ENCODE results near the gene ADGRG3.

Gene ADGRG3

GRCh38 chr16:57651344-57652333, 16.5 kb upstream of the ADGRG3 start:
- Histone ChIP-seq H3K79me2 (ENCODE audit: insufficient read depth, low read length) (no peaks in the 10 kb centered on the region), H3K9me3 (ENCODE audit: insufficient read depth, low read length, severe bottlenecking) (no peaks in the 10 kb centered on the region), H3K9ac (ENCODE audit: low read depth, low read length) (no peak overlapping the region), H3K4me1 (ENCODE audit: insufficient read depth, low read length) (peaks cover 20% of the 10 kb centered on the region), H3K36me3 (ENCODE audit: insufficient read depth, low read length) (no peaks in the 10 kb centered on the region), H3K27ac (ENCODE audit: low read length) (no peak overlapping the region), H4K20me1 (ENCODE audit: insufficient read depth, low read length) (no peaks in the 10 kb centered on the region), H3K4me2 (ENCODE audit: insufficient read depth, low read length) (no peak overlapping the region), H3K27me3 (ENCODE audit: insufficient read depth, low read length, poor library complexity) (no peaks in the 10 kb centered on the region), H2AFZ (ENCODE audit: low read depth, low read length) (no peak overlapping the region), H3K4me3 (ENCODE audit: low read depth in 1 of 2, low read length in 2 of 2) (no peak overlapping the region)
- TF ChIP-seq EZH2 (IDR thresholded peaks at IDR 0.05; ENCODE audit: borderline replicate concordance, low read depth, low read length, severe bottlenecking), result no peak
- TF ChIP-seq CTCF (IDR thresholded peaks at IDR 0.05; ENCODE audit: borderline replicate concordance, extremely low read depth, low read length, poor library complexity, severe bottlenecking), result peak; percentile 14
- DNase-seq (peak; percentile 50), ATAC-seq (ENCODE audit: insufficient read depth, low read depth) (peak; percentile 38; the same call in 1 of the 3 replicates)

DNA sequence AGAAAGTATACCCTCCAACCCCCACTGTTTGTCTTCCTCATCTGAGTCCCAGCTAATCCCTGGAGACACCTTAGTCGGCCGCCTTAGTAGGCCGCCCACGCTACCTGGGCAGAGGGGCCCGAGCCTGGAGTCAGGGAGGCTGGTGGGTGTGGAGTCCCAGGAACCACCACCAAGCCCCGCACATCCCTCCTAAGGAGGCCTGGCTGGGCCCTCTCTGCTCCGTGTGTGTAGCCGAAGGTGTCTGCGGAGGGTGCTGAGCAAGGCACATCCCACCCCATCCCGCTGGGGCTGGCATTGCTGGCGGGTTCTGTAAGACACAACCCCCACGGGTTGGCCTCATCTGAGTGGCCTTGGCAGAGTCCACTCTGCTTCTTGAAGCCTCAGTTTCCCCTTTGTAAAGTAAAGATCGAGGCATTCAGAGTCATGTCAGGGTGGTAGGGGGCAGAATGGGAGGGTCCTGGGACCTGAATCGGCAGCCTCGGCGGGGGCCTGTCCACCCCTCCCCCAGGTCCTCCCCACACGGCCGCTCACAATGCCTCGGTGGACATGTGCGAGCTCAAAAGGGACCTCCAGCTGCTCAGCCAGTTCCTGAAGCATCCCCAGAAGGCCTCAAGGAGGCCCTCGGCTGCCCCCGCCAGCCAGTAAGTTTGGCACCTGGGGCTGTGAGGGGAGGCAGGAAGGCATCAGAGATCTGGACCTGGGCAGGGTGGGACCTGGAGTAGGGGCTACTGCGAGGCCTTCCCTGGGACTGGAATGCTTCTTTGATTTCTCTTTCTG, 15.2 kb upstream of the ADGRG3 start:
- peaks cover 9% of the 10 kb centered on the region for H3K4me1 ChIP-seq (ENCODE audit: insufficient read depth, low read length)
- H4K20me1 ChIP-seq (ENCODE audit: insufficient read depth, low read length), result no peaks in the 10 kb centered on the region
- H3K27me3 ChIP-seq (ENCODE audit: insufficient read depth, low read length, poor library complexity), result no peaks in the 10 kb centered on the region
- DNase-seq (no peak), ATAC-seq (ENCODE audit: insufficient read depth, low read depth) (no peak)
- H3K4me2 ChIP-seq (ENCODE audit: insufficient read depth, low read length), result no peak overlapping the region
- no peak overlapping the region for H2AFZ ChIP-seq (ENCODE audit: low read depth, low read length)
- H3K27ac ChIP-seq (ENCODE audit: low read length), result no peak overlapping the region
- no peak overlapping the region for H3K4me3 ChIP-seq (ENCODE audit: low read depth in 1 of 2, low read length in 2 of 2)
- TF ChIP-seq CTCF (IDR thresholded peaks at IDR 0.05; ENCODE audit: borderline replicate concordance, extremely low read depth, low read length, poor library complexity, severe bottlenecking) (no peak), EZH2 (IDR thresholded peaks at IDR 0.05; ENCODE audit: borderline replicate concordance, low read depth, low read length, severe bottlenecking) (no peak)
- H3K79me2 ChIP-seq (ENCODE audit: insufficient read depth, low read length), result no peaks in the 10 kb centered on the region
- H3K9me3 ChIP-seq (ENCODE audit: insufficient read depth, low read length, severe bottlenecking), result no peaks in the 10 kb centered on the region
- H3K36me3 ChIP-seq (ENCODE audit: insufficient read depth, low read length), result no peaks in the 10 kb centered on the region
- no peak overlapping the region for H3K9ac ChIP-seq (ENCODE audit: low read depth, low read length)

GRCh38 chr16:57653936-57654335, 14.2 kb upstream of the ADGRG3 start:
- no peak overlapping the region for H3K27ac ChIP-seq (ENCODE audit: low read length)
- DNase-seq, result no peak
- H3K9ac ChIP-seq (ENCODE audit: low read depth, low read length), result no peak overlapping the region
- ATAC-seq (ENCODE audit: insufficient read depth, low read depth), result no peak
- H2AFZ ChIP-seq (ENCODE audit: low read depth, low read length), result no peak overlapping the region
- no peaks in the 10 kb centered on the region for H3K36me3 ChIP-seq (ENCODE audit: insufficient read depth, low read length)
- TF ChIP-seq EZH2 (IDR thresholded peaks at IDR 0.05; ENCODE audit: borderline replicate concordance, low read depth, low read length, severe bottlenecking), result no peak
- no peak for TF ChIP-seq CTCF (IDR thresholded peaks at IDR 0.05; ENCODE audit: borderline replicate concordance, extremely low read depth, low read length, poor library complexity, severe bottlenecking)
- H4K20me1 ChIP-seq (ENCODE audit: insufficient read depth, low read length), result no peaks in the 10 kb centered on the region
- H3K4me1 ChIP-seq (ENCODE audit: insufficient read depth, low read length), result peaks cover 4% of the 10 kb centered on the region; the same call in 1 of the 2 replicates
- no peaks in the 10 kb centered on the region for H3K27me3 ChIP-seq (ENCODE audit: insufficient read depth, low read length, poor library complexity)
- no peak overlapping the region for H3K4me2 ChIP-seq (ENCODE audit: insufficient read depth, low read length)
- H3K79me2 ChIP-seq (ENCODE audit: insufficient read depth, low read length), result no peaks in the 10 kb centered on the region
- no peak overlapping the region for H3K4me3 ChIP-seq (ENCODE audit: low read depth in 1 of 2, low read length in 2 of 2)
- H3K9me3 ChIP-seq (ENCODE audit: insufficient read depth, low read length, severe bottlenecking), result no peaks in the 10 kb centered on the region
